ENCODE measurements around the gene CHSY1. TPM values are rescaled to one million over a fixed set of nuclear protein-coding genes. Genes with fewer than 3 reads are reported as not detected.

CHSY1 gene, protein sequence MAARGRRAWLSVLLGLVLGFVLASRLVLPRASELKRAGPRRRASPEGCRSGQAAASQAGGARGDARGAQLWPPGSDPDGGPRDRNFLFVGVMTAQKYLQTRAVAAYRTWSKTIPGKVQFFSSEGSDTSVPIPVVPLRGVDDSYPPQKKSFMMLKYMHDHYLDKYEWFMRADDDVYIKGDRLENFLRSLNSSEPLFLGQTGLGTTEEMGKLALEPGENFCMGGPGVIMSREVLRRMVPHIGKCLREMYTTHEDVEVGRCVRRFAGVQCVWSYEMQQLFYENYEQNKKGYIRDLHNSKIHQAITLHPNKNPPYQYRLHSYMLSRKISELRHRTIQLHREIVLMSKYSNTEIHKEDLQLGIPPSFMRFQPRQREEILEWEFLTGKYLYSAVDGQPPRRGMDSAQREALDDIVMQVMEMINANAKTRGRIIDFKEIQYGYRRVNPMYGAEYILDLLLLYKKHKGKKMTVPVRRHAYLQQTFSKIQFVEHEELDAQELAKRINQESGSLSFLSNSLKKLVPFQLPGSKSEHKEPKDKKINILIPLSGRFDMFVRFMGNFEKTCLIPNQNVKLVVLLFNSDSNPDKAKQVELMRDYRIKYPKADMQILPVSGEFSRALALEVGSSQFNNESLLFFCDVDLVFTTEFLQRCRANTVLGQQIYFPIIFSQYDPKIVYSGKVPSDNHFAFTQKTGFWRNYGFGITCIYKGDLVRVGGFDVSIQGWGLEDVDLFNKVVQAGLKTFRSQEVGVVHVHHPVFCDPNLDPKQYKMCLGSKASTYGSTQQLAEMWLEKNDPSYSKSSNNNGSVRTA
- 21.0 to 28.5 TPM (median 28.0 TPM) in 5 replicates for total RNA-seq (2022; extraction: Qiagen RNA extraction; ENCODE audit: low read depth)

DNA sequence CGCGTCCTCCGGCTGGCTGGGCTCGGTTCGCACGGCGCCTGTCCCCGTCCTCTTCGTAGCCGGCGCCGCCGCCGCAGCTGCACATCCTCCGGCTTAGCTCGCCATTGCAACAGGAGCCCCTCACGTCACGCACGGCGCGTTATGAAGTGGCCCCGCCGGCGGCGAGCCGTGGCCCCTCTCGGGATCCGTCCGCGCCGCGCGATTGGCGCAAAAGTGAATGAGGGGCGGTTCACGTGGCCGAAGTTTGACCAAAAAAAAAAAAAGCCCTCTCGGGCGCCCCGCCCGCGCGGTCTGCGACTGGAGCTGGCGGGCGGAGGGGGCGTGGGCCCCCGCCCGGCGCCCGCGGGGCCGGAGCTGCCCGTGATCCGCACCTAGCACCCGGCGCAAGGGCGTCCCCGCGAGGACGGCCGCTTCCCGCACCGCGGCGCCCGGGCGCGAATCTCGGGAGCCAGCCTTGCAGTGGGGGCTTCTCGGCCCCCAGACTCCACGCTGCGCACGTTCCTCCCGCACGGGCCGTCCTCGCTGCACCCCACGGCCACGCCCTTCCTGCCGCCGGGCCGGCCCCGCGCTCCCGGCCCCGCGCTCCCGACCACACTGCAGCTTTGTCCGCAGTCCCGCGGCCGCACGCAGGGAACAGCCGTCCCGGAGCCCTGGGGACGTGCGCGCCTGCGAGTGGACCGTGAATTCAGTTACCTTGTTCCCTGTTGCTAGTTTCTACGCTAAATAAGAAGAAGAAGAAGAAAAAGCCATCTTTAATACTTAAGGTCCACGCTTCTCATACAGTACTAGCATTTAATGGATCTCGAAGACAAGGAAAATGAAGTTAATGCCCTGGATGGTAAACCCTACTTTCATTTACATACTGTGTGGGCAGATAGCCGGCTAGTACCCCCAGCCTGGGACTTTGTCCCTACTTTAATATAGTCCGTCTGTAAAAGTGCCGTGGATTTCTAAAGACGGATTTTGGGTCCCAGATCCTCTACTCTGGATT is at the start of gene CHSY1:
Gene CHSY1 (minus strand): TSS at position 219 of the 991 bp plus-strand sequence. CDS start 592 bp downstream, outside the sequence.

DNA sequence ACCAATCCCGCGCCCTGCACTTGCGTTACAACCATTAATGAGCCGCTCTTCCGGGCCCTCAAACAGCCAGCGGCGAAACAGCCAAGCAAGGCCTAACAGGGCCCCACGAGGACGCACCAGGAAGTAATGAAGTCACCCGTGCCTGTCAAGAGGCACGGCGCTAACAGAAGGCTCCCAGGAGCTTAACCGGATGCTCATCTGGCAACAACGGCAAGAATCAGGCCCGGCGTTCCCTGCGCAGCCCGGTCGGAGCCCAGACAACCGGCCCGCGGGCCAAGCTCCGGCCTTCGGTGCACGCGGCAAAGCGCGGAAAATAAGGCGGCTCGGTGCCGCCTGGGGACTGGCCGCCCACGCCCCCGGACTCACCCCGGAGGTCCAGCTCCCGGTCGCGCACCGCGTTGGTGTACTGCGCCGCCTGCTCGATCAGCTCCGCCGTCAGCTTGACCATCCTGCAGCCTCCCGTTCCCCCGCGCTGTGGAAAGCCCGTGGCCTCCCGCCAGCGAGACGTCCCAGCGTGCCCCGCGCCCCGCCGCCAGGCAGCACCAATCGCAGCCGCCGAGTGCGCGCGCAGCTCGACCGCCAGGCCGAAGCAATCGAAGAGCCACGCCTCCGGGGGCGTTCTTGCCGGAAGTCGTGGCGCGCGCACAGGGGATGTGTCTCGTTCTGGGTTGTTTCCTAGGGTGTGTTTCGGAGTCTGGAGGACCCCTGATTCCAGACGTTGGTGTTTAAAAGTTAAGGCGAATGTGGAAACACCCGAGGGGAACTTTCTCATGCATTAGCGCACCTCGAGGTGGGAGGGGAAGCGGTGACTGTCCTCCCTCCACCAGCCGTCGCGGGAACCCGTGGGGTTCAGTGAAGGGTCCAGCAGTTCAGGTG is 43.1 kb upstream of the CHSY1 start, which contains the start of gene SNRPA1:
Gene SNRPA1 (minus strand): TSS at position 518 of the 876 bp plus-strand sequence. CDS start 70 bp downstream, at position 448.

DNA sequence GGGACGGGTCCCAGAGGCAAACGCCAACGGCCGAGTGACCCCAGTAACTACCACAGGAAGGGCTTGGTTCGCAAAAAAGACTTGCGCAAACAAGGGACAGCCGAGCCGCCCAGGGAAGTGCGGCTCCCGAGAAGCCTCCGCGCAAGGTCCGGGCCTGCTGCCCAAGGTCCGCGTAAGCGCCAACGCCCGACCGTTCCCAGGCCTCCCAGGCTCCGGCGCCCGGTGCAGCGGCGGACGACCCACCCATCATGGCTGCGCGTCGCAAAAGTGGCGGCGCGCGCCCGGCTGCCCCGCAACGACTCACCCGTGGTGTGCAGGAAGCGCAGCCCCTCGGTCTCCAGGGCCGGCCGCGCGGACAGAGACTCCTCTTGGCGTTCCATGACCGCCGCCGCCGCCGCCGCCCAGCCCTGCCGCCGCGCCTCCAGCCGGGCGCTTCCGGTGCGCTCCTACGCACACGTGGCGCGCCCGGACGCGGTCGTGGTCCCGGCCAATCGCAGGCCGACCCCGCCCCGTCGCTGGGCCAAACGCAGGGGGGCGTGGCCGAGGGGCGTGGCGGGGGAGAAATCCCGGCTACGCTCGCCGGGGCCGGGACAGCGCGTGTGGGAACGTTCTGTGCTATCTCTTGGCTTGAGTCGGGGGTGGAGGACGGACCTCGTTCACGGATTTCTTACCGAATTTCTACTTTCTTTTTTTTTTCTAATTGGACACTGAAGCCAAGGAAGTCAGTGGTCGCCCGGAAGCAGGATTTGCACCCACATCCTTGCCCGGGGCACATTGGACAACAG is 25.4 kb upstream of the CHSY1 start, which contains the start of gene SELENOS:
Gene SELENOS (minus strand): TSS at position 448 of the 785 bp plus-strand sequence. CDS start 68 bp downstream, at position 380.

Other genes with a start within 250 kb of the CHSY1 start
- gene SELENOS, start 25.4 kb upstream of the CHSY1 start, total RNA-seq (2022; extraction: Qiagen RNA extraction; ENCODE audit: low read depth) = 157 to 175 TPM (median 171 TPM) in 5 replicates
- gene SNRPA1, start 43.2 kb upstream of the CHSY1 start, total RNA-seq (2022; extraction: Qiagen RNA extraction; ENCODE audit: low read depth) = 116 to 123 TPM (median 119 TPM) in 5 replicates
- 8.8 to 12.0 TPM (median 11.1 TPM) in 5 replicates for gene PCSK6, start 237.7 kb upstream of the CHSY1 start, total RNA-seq (2022; extraction: Qiagen RNA extraction; ENCODE audit: low read depth)

Data from A549 treated with GW870086 at 1 μM for 4 hours (cell line).